Spleen (tissue), 13 donors: ENCODE results near the gene MAPK1. TPM values are rescaled to one million over a fixed set of nuclear protein-coding genes. Genes with fewer than 3 reads are reported as not detected.
"Not testable (repeated sequence)": the region's sequence is repeated elsewhere in the genome, so short reads cannot be mapped to it uniquely, and the experiment has no call there.

Experiments used
- DNase-seq: peaks from one replicate; pipeline ENCODE4 v3.0.0-alpha.2; 2020
- H3K27ac ChIP-seq, 8 donors: fragments of 200-600 bp; sonication (generic) in 7 of 8; 1 replicate in 4 of 8; 2 replicates in 4 of 8; pipeline versions ENCODE4 v1.5.0 to v1.8.0; 2016 to 2021; ENCODE audit warnings: inconsistent platforms in 4 of 8, mild to moderate bottlenecking in 4 of 8, moderate library complexity in 1 of 8
- H3K27me3 ChIP-seq, 7 donors: fragments of 200-600 bp; sonication (generic) in 6 of 7; replicated peaks in 1 of 7; 1 replicate in 4 of 7; 2 replicates in 3 of 7; pipeline versions ENCODE4 v1.5.0 to v1.8.0; 2016 to 2021; ENCODE audit warnings: inconsistent platforms in 3 of 7, mild to moderate bottlenecking in 1 of 7
- H3K36me3 ChIP-seq, 6 donors: fragments of 200-600 bp; sonication (generic) in 5 of 6; 1 replicate in 4 of 6; 2 replicates in 2 of 6; pipeline versions ENCODE4 v1.5.0 to v1.8.0; 2016 to 2021; ENCODE audit warnings: inconsistent platforms in 2 of 6
- H3K4me1 ChIP-seq, 6 donors: fragments of 200-600 bp; sonication (generic) in 5 of 6; 1 replicate in 3 of 6; 2 replicates in 3 of 6; pipeline versions ENCODE4 v1.5.0 to v1.8.0; 2016 to 2021; ENCODE audit warnings: inconsistent platforms in 3 of 6
- H3K4me3 ChIP-seq, 8 donors: fragments of 200-600 bp; sonication (generic) in 7 of 8; 1 replicate in 4 of 8; 2 replicates in 4 of 8; pipeline versions ENCODE4 v1.5.0 to v1.8.0; 2016 to 2021; ENCODE audit warnings: inconsistent platforms in 4 of 8, mild to moderate bottlenecking in 4 of 8, moderate library complexity in 2 of 8
- H3K9me3 ChIP-seq, 8 donors: fragments of 200-600 bp; sonication (generic) in 7 of 8; 1 replicate in 4 of 8; 2 replicates in 4 of 8; pipeline versions ENCODE4 v1.5.0 to v1.8.0; 2016 to 2021; ENCODE audit warnings: inconsistent platforms in 4 of 8
- POLR2A ChIP-seq, 3 donors: fragments of 450-650 bp; IDR thresholded peaks; one replicate each; pipeline ENCODE4 v1.5.1; 2017; ENCODE audit warnings: antibody characterized with exemption in 3 of 3, mild to moderate bottlenecking in 1 of 3
- POLR2AphosphoS5 ChIP-seq, 3 donors: sonication (generic); formaldehyde crosslinking; IDR thresholded peaks; one replicate each; pipeline ENCODE4 v1.5.1; 2017; ENCODE audit warnings: antibody characterized with exemption in 3 of 3
- WGBS, 5 donors: extraction: QIAGEN DNeasy Blood & Tissue Kit in 3 of 5; methylation state at CpG; one replicate each; pipeline versions ENCODE4 v1.1.5 to v1.1.7; 2013 to 2018; 5-methylcytosine and 5-hydroxymethylcytosine counted together
- intact Hi-C: fragments of 100-400 bp; cut with DNase I; formaldehyde crosslinking; loops from one replicate; pipeline ENCODE4 v1.15.0; 2023; ENCODE audit warnings: low total_unique reads
- long read RNA-seq, 2 donors: transcript quantifications; one replicate each; lab custom pipeline, GENCODE V29; 2026
- polyA plus RNA-seq, 3 donors: library from polyadenylated mRNA; stranded (reverse); fragments of 200-250 nt; gene quantifications; one replicate each; pipeline ENCODE4 v1.2.1, GENCODE V29; 2013
- total RNA-seq, 7 donors: library from RNA; depleted of rRNA in 3 of 7; stranded (reverse); fragments of >200 nt in 3 of 7; fragmentation: NEBNext Ultra II Directional in 4 of 7; extraction: Animal tissue kit (Norgen Biotek cat#: 25700) in 4 of 7; gene quantifications; one replicate each; pipeline versions ENCODE4 v1.1.0 to v1.2.1, GENCODE V29; 2016 to 2021
- TF ChIP-seq, protein P1 (sequence below), 11 experiments: fragments of 200-600 bp in 7 of 11; fragments of 450-650 bp in 4 of 11; sonication (generic) in 4 of 11; IDR thresholded peaks in 8 of 11; conservative IDR thresholded peaks in 3 of 11; 1 replicate in 7 of 11; 2 replicates in 4 of 11; pipeline versions ENCODE4 v1.4.0 to v1.8.0; 2016 to 2021; ENCODE audit warnings: antibody characterized with exemption in 11 of 11, inconsistent platforms in 4 of 11, mild to moderate bottlenecking in 1 of 11
- donor health status: healthy with polysubstance abuse.
- donor health status: DM: no; HTN: no; CAD: no; lungs with moderate emphysema.
- donor health status: DM: no; HTN: no; CAD: no.
- donor health status: Bipolar disorder and iron deficiency.
- donor health status: healthy.
- donor health status: DM: no; HTN: no; CAD: no.
- donor health status: DM: yes; HTN: yes; CAD: no.

MAPK1 gene
- total RNA-seq = 100 to 1,000 TPM in 5 of 7 donors, 10 to 100 TPM in 2; 87.0 to 165 (median 131) TPM
- 10 to 100 TPM; 11.6 to 18.0 (median 15.1) TPM for polyA plus RNA-seq
- long read RNA-seq, donor 1, full-length matches to known transcripts = 26 of 39 reads
- long read RNA-seq, donor 1, partial matches to known transcripts = 13 of 39 reads
- long read RNA-seq, donor 1, other reads (novel, unspliced or antisense) = 0 of 39 reads
- long read RNA-seq, donor 2, full-length matches to known transcripts = 24 of 29 reads
- long read RNA-seq, donor 2, partial matches to known transcripts = 5 of 29 reads
- long read RNA-seq, donor 2, other reads (novel, unspliced or antisense) = 0 of 29 reads

DNA sequence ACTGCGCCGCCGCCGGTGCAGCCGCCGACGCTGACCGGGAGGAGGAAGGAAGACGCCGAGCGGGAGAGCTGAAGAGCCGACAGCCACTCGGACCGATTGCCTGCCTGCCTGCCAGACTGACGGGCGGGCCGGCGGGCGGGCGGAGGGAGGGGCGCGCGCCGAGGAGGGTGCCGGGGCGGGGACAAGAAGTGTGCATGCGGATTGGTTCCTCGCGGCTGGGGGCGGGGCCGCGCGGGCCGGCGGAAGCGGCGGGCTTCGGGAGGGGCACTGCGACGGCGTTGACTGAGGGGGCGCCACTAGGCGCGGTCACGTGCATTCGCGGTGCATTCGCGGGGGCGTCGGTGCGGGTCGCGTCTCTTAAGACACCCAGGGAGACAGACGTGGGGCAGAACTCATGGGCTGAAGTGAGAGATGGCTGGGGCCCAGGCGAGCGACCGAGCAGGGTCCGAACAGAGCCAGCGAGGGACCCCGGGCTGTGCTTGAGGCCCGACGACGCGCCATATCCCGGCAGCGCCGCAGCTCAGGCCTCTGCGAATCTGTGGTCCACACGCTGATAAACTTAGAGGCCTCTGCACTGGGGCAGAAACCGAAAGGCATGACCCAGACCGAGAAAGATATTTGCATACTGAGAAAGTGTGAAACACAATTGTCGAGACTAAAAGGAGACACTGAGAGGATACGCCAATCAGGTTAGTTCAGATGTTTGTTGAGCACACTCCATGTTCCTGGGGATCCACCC is at the start of gene MAPK1:
MAPK1 (minus strand) TSS at position 118 of the 739 bp plus-strand sequence. CDS start 205 bp downstream, outside the sequence.
- intact Hi-C loops = loop anchor here (10.0 kb wide), 1 partner anchor 53 kb away; no protein-coding TSS in a partner anchor
- H3K4me3 ChIP-seq = peak within 1 kb of the TSS; percentile 73 to 92 (median 86)
- H3K27ac ChIP-seq = peak within 1 kb of the TSS; percentile 87 to 97 (median 92)
- no peaks in the 10 kb centered on the region for H3K9me3 ChIP-seq
- peaks cover 19 to 57% (median 50%) of the 10 kb centered on the region in 6 donors for H3K4me1 ChIP-seq
- WGBS, 5 donors = 0 to 1% (median 1%) methylated on average over 22 to 74 of the region's 74 CpGs
- TF ChIP-seq POLR2A (IDR thresholded peaks at IDR 0.05) = peak in 2 of 3 donors; percentile 13 to 36
- TF ChIP-seq, protein P1, sequence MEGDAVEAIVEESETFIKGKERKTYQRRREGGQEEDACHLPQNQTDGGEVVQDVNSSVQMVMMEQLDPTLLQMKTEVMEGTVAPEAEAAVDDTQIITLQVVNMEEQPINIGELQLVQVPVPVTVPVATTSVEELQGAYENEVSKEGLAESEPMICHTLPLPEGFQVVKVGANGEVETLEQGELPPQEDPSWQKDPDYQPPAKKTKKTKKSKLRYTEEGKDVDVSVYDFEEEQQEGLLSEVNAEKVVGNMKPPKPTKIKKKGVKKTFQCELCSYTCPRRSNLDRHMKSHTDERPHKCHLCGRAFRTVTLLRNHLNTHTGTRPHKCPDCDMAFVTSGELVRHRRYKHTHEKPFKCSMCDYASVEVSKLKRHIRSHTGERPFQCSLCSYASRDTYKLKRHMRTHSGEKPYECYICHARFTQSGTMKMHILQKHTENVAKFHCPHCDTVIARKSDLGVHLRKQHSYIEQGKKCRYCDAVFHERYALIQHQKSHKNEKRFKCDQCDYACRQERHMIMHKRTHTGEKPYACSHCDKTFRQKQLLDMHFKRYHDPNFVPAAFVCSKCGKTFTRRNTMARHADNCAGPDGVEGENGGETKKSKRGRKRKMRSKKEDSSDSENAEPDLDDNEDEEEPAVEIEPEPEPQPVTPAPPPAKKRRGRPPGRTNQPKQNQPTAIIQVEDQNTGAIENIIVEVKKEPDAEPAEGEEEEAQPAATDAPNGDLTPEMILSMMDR (IDR thresholded peaks at IDR 0.05 in 8 of 11, conservative IDR thresholded peaks at IDR 0.05 in 3 of 11) = peak in 9 of 11 experiments; percentile 22 to 75 (median 58)
- peak; percentile 95 to 98 (median 97) for TF ChIP-seq POLR2AphosphoS5 (IDR thresholded peaks at IDR 0.05)
- peak; percentile 98 for DNase-seq
- H3K27me3 ChIP-seq = no peaks in the 10 kb centered on the region
- no peaks in the 10 kb centered on the region for H3K36me3 ChIP-seq

DNA sequence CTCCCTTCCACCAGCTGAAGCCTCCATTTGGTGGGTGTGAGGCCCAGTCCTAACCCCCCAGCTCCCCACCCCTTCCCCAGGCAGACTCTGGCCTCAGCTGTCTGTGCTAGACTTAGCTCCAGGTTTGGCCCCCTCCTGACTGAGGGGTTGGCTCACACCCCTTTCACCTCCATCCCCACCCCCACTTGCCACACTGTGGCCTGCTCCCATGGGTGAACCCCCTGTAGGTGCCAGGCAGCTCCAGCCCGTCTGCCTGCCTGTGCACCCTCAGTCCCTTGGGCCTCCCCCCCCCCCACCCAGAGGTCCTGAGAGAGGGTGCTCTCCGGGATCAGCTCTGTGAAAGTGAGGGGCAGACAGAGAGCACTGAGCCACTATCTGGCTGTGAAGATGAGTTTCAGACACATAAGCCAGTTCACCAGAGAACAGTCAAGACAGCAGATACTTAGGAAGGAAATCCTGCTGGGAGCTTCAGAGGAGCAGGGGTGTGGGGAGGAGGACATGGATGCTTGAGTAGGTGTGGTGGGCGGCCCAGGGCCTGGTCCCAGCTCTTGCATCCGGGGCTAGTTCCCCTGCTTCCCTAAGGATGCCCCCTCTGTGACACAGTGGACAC is 49.0 kb upstream of the MAPK1 start:
- no peak for DNase-seq
- Histone ChIP-seq H3K27ac (no peak overlapping the region), H3K4me3 (no peak overlapping the region), H3K4me1 (peaks cover 0 to 13% (median 5%) of the 10 kb centered on the region in 6 donors), H3K9me3 (no peaks in the 10 kb centered on the region), H3K36me3 (peaks cover 0 to 30% (median 13%) of the 10 kb centered on the region in 6 donors), H3K27me3 (no peaks in the 10 kb centered on the region)
- 72 to 86% (median 80%) methylated on average over 4 of the region's 4 CpGs for WGBS, 5 donors
- TF ChIP-seq POLR2AphosphoS5 (IDR thresholded peaks at IDR 0.05) (no peak), POLR2A (IDR thresholded peaks at IDR 0.05) (no peak)
- TF ChIP-seq, protein P1 (IDR thresholded peaks at IDR 0.05 in 8 of 11, conservative IDR thresholded peaks at IDR 0.05 in 3 of 11) = no peak
- intact Hi-C loops = no loop called here

GRCh38 chr22:21915624-21916308 is 48.3 kb upstream of the MAPK1 start:
- TF ChIP-seq POLR2AphosphoS5 (IDR thresholded peaks at IDR 0.05) (no peak), POLR2A (IDR thresholded peaks at IDR 0.05) (no peak)
- TF ChIP-seq, protein P1 (IDR thresholded peaks at IDR 0.05 in 8 of 11, conservative IDR thresholded peaks at IDR 0.05 in 3 of 11) = no peak
- no peak for DNase-seq
- 79 to 96% (median 92%) methylated on average over 3 to 4 of the region's 4 CpGs for WGBS, 5 donors
- Histone ChIP-seq H3K27me3 (no peaks in the 10 kb centered on the region), H3K36me3 (peaks cover 0 to 23% (median 6%) of the 10 kb centered on the region in 6 donors), H3K4me1 (peaks cover 0 to 11% (median 5%) of the 10 kb centered on the region in 6 donors), H3K4me3 (no peak overlapping the region), H3K27ac (no peak overlapping the region), H3K9me3 (no peaks in the 10 kb centered on the region)
- intact Hi-C loops = no loop called here

DNA sequence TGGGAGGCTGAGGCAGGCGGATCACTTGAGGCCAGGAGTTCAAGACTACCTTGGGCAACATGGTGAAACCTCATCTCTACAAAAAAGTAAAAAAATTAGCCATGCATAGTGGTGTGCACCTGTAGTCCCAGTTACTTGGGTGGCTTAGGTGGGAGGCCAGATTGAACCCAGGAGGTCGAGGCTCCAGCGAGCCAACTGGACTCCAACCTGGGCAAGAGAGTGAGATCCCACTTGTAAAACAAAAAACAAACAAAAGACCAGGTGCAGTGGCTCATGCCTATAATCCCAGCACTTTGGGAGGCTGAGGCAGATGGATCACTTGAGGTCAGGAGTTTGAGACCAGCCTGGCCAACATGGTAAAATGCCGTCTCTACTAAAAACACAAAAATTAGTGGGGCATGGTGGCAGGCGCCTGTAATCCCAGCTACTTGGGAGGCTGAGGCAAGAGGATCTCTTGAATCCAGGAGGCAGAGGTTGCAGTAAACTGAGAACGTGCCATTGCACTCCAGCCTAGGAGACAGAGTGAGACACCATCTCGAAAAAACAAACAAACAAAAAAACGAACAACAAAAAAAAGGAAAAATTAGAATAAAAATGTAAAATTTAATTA is 46.7 kb upstream of the MAPK1 start:
- H3K4me3 ChIP-seq, intact Hi-C loops, H3K36me3 ChIP-seq, H3K9me3 ChIP-seq, H3K27ac ChIP-seq, H3K27me3 ChIP-seq: not testable (repeated sequence)
- peak; percentile 10 for DNase-seq
- 87 to 97% (median 95%) methylated on average over 8 of the region's 8 CpGs for WGBS, 5 donors
- H3K4me1 ChIP-seq = peaks cover 0 to 11% (median 5%) of the 10 kb centered on the region in 6 donors

- H3K4me1 ChIP-seq, H3K9me3 ChIP-seq, intact Hi-C loops, H3K27me3 ChIP-seq, H3K36me3 ChIP-seq, H3K4me3 ChIP-seq, H3K27ac ChIP-seq: not testable (repeated sequence)
- WGBS, 5 donors = 85 to 94% (median 93%) methylated on average over 4 of the region's 4 CpGs
- peak; percentile 9 for DNase-seq
Measured at GRCh38 chr22:21910367-21910766, 42.9 kb upstream of the MAPK1 start.
